ENCODE measurements around the gene BET1L.

GRCh38 chr11:217704-218103 is 10.5 kb upstream of the BET1L start:
- TF ChIP-seq RARB (CRISPR knock-in tag; IDR thresholded peaks at IDR 0.05) (no peak), ARNTL (CRISPR knock-in tag; IDR thresholded peaks at IDR 0.05; ENCODE audit: borderline replicate concordance, low read depth) (no peak), ZC3H10 (CRISPR knock-in tag; IDR thresholded peaks at IDR 0.05) (no peak), SNAI2 (CRISPR knock-in tag; IDR thresholded peaks at IDR 0.05) (no peak), BACH2 (CRISPR knock-in tag; IDR thresholded peaks at IDR 0.05; ENCODE audit: borderline replicate concordance) (no peak), CREB5 (CRISPR knock-in tag; IDR thresholded peaks at IDR 0.05; ENCODE audit: low read depth) (no peak)
- TF ChIP-seq, protein P1, sequence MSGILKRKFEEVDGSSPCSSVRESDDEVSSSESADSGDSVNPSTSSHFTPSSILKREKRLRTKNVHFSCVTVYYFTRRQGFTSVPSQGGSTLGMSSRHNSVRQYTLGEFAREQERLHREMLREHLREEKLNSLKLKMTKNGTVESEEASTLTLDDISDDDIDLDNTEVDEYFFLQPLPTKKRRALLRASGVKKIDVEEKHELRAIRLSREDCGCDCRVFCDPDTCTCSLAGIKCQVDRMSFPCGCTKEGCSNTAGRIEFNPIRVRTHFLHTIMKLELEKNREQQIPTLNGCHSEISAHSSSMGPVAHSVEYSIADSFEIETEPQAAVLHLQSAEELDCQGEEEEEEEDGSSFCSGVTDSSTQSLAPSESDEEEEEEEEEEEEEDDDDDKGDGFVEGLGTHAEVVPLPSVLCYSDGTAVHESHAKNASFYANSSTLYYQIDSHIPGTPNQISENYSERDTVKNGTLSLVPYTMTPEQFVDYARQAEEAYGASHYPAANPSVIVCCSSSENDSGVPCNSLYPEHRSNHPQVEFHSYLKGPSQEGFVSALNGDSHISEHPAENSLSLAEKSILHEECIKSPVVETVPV (CRISPR knock-in tag; IDR thresholded peaks at IDR 0.05): no peak

Measured in SK-N-SH treated with all-trans-retinoic acid at 6 μM for 48 hours (cell line).